Medulla oblongata (tissue), 1 donor: Measurements from ENCODE around the gene CHCHD5.
"Not testable (repeated sequence)": the region's sequence is repeated elsewhere in the genome, so short reads cannot be mapped to it uniquely, and the experiment has no call there.

Source experiments
- DNase-seq: peaks from one replicate; pipeline ENCODE4 v3.0.0-alpha.2; 2015; ENCODE audit errors: extremely low spot score

Gene CHCHD5

DNA sequence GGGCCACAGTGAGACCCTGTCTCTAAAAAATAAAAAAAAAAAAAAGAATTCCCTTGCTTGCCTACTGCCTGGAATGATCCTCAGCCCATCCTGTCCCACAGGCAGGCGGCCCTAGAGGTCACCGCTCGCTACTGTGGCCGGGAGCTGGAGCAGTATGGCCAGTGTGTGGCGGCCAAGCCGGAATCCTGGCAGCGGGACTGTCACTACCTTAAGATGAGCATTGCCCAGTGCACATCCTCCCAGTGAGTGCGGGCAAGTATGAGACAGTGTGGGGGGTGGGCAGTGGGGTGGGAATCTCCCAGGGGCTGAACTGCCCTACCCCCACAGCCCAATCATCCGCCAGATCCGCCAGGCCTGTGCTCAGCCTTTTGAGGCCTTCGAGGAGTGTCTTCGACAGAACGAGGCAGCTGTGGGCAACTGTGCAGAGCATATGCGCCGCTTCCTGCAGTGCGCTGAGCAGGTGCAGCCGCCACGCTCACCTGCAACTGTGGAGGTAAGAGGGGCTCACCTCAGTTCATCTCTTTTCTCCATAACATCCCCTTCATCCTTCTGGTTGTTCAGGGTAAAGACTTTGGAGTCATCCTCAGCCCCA is 1.6 kb downstream of the CHCHD5 start:
- DNase-seq: no peak

DNA sequence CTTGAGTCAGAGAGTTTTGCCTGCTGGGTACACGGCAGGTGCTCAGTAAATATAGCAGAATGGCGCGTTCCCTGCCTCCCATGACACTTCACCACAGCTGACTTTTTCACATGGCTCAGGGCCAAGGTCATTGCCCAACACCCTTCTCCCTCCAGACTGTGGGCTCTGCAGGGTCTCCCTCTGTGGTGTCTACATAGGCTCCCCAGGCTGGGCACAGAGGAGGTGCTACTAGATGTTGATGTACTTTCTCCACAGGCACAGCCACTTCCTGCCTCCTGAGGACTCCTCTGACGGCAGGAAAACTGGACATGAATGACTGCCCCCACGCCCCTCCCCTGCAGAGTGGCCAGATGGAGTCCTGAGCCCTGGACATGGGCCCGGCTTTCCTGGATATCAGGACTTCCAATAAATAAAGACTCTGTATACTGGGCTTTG is 4.2 kb downstream of the CHCHD5 start:
- no peak for DNase-seq

DNA sequence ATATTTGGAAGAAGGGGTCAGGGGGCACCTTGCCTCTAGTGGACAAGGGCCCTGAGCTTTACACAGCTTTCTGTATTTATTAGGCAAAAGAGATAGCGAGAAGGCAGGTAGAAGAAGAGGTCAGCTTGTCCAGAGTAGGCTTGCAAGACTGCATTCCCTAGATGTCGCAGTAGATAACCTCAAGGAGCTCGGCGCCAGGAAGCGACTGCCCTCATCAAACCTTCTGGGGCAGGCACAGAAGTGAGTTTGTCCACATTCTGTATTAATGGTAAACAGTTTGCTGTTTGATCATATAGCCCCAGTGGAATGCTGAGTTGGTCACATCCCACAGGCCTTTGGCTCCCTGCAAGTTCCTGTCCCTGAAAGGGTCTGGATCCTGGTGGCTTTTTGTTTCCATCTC is 7.0 kb downstream of the CHCHD5 start:
- DNase-seq: no peak

DNA sequence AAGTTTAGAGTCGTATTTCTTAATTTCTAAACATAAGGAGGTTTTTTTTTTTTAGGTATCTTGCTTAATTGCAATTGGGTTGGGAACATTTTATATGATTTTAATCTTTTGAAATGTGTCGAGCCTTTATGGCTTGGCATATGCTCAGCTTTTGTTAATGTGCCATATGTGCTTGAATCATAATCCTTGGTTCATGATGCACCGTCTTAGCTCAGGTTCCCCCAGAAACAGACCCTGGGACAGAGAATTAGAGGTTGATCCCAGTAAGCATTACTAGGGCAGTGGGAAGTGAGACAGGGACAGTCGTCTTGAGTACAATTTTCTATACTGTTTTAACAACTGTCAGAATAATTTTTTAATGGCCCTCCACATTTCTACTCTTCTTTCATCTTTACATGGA is 9.3 kb downstream of the CHCHD5 start:
- DNase-seq: no peak

DNA sequence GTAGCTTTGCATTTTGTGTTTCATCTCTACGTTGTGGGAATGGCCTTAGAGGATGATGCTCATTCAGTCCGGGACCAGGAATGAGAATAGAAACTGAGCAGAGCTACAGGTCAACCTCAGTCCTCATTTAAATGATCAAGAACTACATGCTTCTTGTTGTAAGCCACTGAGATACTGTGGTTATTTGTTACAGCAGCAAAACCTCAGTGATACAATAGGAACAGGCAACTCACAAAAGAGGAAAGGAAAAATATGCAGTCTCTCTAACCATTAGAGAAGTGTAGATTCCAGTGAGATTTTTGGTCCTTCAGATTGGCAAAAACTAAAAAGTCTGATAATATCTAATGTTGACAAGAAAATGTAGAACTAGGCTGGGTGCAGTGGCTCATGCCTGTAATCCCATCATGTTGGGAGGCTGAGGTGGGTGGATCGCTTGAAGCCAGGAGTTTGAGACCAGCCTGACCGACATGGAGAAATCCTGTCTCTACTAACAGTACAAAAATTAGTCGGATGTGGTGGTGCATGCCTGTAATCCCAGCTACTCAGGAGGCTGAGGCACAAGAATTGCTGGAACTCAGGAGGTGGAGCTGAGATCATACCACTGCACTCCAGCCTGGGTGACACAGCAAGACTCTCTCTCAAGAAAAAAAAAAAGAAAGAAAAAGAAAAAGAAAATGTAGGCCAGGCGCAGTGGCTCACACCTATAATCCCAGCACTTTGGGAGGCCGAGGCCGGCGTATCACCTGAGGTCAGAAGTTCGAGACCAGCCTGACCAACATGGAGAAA is 13.3 kb downstream of the CHCHD5 start:
- no peak for DNase-seq

DNA sequence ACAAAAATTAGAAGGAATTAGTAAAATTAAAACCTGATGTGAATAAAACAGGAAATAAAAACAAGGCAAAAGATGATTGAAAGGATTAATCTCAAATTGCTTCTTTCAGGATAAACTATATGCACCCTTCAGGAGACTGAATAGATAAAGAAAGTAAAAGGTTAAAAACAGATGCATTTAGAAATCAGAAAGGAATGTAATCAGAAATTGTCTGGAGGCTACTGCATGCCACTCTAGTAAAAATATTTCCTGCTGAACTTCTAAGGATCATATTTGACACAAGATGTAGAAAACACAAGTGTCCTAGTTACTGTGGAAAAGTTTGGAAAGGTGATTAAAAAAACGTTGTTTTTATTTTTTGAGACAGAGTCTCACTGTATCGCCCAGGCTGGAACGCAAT is 16.2 kb downstream of the CHCHD5 start:
- DNase-seq: no peak

DNA sequence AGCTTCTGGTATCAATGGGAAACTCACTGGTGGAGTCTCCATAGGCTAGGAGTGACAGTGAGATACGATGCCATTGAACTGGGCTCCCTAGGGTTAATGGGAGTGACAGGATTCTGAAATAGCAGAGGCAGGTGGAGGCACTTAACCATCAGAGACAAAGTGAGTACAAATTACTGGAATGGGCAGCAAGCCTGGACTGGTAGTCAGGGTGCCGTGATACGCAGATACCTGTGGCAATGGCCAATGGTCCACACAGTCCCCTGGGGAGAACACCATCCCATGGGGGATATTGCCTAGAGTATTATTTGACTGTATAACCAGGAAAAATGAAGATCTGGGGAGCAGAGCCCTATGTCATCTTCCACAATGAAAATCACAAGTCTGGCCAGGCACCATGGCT is 17.3 kb downstream of the CHCHD5 start:
- DNase-seq: no peak

DNA sequence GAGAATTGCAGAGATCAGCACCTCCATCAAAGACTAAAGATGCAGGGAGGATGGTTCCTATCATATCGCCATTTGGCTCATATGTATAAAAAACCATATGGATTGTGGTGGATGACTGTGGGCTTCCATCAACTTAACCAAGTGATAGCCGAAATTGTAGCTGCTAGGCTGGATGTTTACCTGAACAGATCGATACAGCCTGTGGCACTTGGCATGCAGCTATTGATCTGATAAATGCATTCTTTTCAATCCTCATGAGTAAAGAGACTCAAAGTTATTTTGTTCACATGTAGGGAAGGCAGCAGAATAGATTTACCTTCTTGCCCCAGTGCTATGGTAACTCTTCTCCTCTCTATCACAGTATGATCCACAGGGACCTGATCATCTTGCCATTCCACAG is 18.5 kb downstream of the CHCHD5 start:
- no peak for DNase-seq

DNA sequence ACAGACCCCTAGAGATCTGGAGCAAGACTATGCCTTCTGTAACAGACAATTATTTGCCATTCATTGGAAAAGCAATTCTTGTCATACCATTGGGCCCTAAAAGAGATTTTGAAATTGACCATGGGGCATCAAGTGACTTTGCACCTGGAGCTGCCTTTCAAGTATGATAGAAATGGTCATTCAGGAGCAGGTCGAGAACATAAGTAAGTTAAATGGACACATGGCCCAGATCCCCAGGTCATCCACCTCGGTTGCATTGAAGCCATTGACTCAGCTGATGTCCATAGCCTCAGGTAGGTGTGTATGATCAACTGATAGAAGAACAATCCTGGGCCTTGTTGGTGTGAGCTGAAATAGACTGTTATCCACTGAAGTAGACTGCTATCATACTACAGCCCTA is 19.3 kb downstream of the CHCHD5 start:
- DNase-seq: no peak

DNA sequence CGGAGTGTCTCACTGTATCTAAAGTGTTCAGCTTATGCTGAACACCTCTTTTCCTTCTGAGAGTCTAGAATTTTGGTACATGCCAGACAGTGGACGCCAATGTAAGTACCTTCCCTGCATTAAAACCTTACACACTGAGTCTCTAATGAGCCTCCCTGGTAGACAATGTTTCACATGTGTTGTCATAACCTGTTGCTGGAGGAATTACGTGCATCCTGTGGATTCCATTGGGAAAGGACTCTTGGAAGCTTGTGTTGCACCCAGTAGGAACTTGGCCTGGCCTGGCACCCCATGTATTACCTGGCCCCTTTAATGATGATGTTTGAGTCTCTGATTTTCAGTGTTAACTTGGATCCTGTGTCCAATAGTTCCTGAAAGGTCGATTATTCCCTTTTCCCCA is 20.5 kb downstream of the CHCHD5 start:
- no peak for DNase-seq

DNA sequence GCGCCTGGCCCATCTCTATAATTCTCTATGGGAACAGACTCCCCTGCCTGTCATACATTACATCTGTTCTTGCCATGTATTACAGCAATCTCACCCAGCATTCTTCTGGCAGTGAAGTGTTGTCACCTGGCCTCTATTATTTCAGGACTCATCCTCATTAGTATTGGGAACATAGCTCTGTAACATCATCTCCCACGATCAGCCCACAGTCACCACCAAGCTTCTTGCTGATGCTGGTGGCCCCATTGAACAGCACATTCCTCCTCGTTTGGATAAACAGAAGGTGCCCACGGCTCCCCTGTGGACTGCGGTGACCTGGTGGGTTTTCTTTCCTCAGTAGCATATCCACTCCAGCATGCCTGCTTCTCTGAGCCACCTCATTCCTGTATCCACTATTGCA is 21.5 kb downstream of the CHCHD5 start:
- no peak for DNase-seq

DNA sequence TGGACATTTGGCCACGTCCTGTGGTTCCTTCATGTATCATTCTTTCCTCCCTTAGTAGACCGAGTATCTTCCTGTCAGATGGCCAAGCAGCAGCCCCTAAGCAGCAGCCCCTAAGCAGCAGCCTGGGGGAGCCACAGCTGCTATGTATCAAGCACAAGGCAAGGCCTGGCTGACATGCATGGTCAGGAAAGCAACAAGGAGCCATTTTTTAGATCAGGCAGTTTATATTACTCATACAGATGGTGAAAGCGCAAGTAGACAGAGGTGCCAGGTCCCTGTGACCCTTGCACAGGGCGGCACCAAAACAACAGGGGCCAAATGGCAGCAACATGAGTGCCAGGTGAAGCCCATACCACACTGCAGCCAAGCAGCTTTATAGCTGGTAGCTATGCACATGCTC is 22.1 kb downstream of the CHCHD5 start:
- no peak for DNase-seq

DNA sequence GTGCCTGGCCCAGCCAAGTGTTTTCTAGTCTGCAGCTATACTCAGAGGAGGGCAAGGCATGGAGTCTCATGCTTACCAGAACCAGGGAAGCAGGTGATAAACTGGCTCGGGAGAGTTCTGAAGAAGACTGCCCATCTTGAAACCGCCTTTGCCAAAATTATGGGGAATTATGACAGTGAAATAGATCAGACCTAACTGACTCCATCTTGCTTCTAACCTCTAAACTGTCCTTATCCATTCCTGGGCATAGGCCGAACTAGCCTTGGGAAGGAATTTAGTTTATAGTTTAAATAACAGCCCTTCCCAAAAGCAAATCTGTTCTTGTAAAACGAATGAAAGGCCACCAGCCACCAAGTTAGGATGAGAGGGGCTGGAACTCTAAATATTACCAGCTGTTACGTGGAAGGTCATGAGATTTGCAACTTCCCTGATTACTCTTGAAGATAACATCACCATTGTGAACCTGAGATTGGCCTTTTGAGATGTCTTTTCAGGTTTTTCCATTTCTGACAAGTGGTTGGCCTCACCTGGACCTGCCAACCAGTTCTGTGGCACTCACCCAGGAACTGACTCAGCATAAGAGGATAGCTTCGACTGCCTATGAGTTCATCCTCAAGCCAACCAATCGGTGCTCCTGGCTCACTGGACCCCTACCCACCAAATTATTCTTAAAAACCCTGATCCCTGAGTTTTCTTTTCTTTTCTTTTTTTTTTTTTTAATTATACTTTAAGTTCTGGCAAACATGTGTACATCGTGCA is 23.4 kb downstream of the CHCHD5 start:
- DNase-seq: no peak

DNA sequence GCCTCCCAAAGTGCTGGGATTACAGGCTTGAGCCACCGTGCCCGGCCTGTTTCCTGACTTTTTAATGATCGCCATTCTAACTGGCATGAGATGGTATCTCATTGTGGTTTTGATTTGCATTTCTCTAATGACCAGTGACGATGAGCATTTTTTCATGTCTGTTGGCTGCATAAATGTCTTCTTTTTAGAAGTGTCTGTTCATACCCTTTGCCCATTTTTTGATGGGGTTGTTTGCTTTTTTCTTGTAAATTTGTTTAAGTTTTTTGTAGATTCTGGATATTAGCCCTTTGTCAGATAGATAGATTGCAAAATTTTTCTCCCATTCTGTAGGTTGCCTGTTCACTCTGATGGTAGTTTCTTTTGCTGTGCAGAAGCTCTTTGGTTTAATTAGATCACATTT is 24.9 kb downstream of the CHCHD5 start:
- DNase-seq: not testable (repeated sequence)

DNA sequence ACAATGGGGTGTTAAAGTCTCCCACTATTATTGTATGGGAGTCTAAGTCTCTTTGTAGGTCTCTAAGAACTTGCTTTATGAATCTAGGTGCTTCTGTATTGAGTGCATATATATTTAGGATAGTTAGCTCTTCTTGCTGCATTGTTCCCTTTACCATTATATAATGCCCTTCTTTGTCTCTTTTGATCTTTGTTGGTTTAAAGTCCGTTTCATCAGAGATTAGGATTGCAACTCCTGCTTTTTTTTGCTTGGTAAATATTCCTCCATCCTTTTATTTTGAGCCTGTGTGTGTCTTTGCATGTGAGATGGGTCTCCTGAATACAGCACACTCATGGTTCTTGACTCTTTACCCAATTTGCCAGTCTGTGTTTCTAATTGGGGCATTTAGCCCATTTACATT is 27.9 kb downstream of the CHCHD5 start:
- DNase-seq: not testable (repeated sequence)

DNA sequence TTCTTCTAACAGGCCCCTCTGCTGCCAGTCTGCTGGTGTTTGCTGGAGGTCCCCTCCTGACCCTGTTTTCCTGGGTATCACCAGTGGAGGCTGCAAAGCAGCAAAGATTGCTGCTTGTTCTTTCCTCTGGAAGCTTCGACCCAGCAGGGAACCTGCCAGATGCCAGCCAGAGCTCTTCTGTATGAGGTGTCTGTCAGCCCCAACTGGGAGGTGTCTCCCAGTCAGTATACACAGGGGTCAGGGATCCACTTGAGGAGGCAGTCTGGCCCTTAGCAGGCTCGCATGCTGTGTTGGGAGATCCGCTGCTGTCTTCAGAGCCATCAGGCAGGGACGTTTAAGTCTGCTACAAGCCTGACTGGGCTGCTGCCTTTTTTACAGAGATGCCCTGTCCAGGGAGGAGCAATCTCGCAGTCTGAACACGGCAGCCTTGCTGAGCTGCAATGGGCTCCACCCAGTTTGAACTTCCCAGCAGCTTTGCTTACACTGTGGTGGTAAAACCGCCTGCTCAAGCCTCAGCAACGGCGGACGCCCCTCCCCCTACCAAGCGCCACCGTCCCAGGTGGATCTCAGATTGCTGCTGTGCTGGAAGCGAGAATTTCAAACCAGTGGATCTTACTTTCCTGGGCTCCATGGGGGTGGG is 29.9 kb downstream of the CHCHD5 start:
- DNase-seq: no peak

DNA sequence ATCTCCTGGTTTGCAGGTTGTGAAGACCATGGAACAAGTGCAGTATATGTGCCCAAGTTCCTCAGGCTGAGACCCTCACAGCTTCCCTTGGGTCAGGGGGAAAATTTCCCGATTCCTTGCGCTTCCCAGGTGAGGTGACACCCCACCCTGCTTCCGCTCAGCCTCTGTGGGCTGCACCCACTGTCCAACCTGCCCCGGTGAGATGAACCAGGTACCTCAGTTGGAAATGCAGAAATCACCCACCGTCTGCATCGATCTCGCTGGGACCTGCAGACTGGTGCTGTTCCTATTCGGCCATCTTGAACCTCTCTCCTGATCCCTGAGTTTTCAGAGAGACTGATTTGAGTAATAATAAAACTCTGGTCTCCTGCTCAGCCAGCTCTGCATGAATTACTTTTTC is 30.6 kb downstream of the CHCHD5 start:
- DNase-seq: no peak

DNA sequence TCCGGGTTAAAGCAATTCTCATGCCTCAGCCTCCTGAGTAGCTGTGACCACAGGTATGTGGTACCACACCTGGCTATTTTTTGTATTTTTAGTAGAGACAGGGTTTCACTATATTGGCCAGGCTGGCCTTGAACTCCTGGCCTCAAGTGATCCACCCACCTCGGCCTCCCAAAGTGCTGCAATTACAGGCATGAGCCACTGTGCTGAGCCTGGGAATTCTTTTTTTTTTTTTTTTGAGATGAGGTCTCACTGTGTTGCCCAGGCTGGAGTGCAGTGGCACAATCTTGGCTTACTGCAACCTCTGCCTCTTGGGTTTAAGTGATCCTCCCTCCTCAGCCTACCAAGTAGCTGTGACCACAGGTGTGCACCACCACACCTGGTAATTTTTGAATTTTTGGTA is 31.4 kb downstream of the CHCHD5 start:
- not testable (repeated sequence) for DNase-seq

DNA sequence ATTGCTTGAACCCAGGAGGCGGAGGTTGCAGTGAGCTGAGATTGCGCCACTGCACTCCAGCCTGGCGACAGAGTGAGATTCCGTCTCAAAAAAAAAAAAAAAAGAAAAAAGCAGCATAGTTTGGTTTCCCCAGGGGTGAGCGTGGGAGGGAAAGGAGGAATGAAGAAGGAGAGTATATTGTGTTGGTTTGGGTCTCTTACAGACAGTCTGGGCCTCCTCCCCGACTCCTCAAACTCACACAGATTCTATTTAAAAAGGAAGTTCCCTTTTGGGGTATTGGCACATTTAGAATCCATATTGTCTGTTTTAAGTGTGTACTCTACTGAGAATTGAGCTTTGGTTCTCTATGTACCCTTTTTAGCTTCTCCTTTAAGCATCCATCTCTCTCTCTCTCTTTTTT is 34.0 kb downstream of the CHCHD5 start:
- no peak for DNase-seq

DNA sequence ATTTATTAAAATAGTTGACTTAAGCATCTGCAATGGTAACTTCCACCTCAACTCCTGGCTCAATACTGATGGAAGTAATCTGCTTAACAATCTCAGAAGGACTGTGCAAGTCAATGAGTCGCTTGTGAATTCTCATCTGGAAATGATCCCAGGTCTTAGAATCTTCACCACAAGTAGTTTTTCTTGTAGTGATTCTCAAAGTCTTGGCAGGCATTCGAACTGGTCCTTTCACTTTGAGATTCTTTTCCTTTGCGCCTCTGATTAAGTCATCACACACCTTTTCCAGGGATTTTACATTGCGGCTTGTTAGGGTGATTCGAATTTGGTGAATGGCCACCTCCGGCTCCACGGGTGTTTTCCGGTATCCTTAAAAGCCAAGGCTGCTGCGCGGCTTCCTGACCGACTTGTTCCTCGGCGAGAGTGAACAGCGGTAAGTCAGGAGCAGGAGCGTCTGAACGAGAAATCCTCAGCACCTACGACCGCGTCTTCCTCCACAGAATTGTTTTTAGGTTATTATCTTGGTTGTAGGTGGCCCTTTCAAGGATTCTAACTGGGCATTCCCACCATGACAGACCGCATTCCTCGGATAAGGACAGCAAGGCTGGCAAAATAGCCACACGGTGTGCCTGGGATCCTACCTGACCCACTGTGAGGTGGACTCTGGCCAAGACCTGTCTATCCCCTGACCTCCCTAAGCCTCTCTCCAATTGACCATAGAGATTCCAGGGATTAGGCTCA is 37.5 kb downstream of the CHCHD5 start:
- no peak for DNase-seq

DNA sequence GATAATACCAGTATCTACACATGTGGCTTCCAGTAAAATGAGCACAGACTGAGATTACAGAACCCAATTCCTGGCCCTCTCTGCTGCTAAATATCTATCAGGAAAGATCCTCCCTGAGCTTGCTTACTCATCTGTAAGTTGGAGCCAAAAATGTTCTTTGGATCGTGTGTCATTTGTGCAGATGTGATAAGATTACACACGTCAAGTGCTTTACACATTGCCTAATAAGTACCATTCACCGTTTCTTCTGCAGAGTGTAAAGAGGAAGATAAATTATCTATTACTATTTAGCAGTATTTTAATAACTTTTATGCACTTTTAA is 38.1 kb downstream of the CHCHD5 start:
- no peak for DNase-seq
